ENCODE measurements around the gene BCAS1. TPM values are rescaled to one million over a fixed set of nuclear protein-coding genes. Genes with fewer than 3 reads are reported as not detected.
"Not testable (repeated sequence)": the region's sequence is repeated elsewhere in the genome, so short reads cannot be mapped to it uniquely, and the experiment has no call there.

The BCAS1 gene
- total RNA-seq, 1 donor = 0.84 TPM

GRCh38 chr20:53989401-53989800, 81.0 kb downstream of the BCAS1 start:
- H3K27me3 ChIP-seq (ENCODE audit: insufficient read depth, low read length) = no peaks in the 10 kb centered on the region
- H3K4me3 ChIP-seq (ENCODE audit: low read length) = no peak overlapping the region
- H3K4me1 ChIP-seq (ENCODE audit: insufficient read depth, low read length) = no peaks in the 10 kb centered on the region
- no peaks in the 10 kb centered on the region for H3K9me3 ChIP-seq (ENCODE audit: low read depth, low read length)

GRCh38 chr20:53986037-53986650, 84.2 kb downstream of the BCAS1 start:
- H3K4me3 ChIP-seq (ENCODE audit: low read length) = no peak overlapping the region
- H3K9me3 ChIP-seq (ENCODE audit: low read depth, low read length) = no peaks in the 10 kb centered on the region
- no peaks in the 10 kb centered on the region for H3K4me1 ChIP-seq (ENCODE audit: insufficient read depth, low read length)
- H3K27me3 ChIP-seq (ENCODE audit: insufficient read depth, low read length) = no peaks in the 10 kb centered on the region

GRCh38 chr20:53985150-53985518, 85.3 kb downstream of the BCAS1 start:
- Histone ChIP-seq H3K9me3 (ENCODE audit: low read depth, low read length) (no peaks in the 10 kb centered on the region), H3K4me1 (ENCODE audit: insufficient read depth, low read length) (no peaks in the 10 kb centered on the region), H3K4me3 (ENCODE audit: low read length) (no peak overlapping the region), H3K27me3 (ENCODE audit: insufficient read depth, low read length) (no peaks in the 10 kb centered on the region)

GRCh38 chr20:53984356-53985149, 85.8 kb downstream of the BCAS1 start:
- Histone ChIP-seq H3K9me3 (ENCODE audit: low read depth, low read length) (no peaks in the 10 kb centered on the region), H3K27me3 (ENCODE audit: insufficient read depth, low read length) (no peaks in the 10 kb centered on the region), H3K4me3 (ENCODE audit: low read length) (no peak overlapping the region), H3K4me1 (ENCODE audit: insufficient read depth, low read length) (no peaks in the 10 kb centered on the region)

GRCh38 chr20:53983401-53983800, 87.0 kb downstream of the BCAS1 start:
- H3K4me1 ChIP-seq (ENCODE audit: insufficient read depth, low read length) = no peaks in the 10 kb centered on the region

GRCh38 chr20:53982624-53983023, 87.8 kb downstream of the BCAS1 start:
- no peaks in the 10 kb centered on the region for H3K4me1 ChIP-seq (ENCODE audit: insufficient read depth, low read length)
- H3K4me3 ChIP-seq (ENCODE audit: low read length) = no peak overlapping the region
- no peaks in the 10 kb centered on the region for H3K9me3 ChIP-seq (ENCODE audit: low read depth, low read length)
- H3K27me3 ChIP-seq (ENCODE audit: insufficient read depth, low read length) = no peaks in the 10 kb centered on the region

More at GRCh38 chr20:53983401-53983800, 87.0 kb downstream of the BCAS1 start:
- H3K4me3 ChIP-seq (ENCODE audit: low read length) = no peak overlapping the region
- H3K9me3 ChIP-seq (ENCODE audit: low read depth, low read length) = no peaks in the 10 kb centered on the region
- no peaks in the 10 kb centered on the region for H3K27me3 ChIP-seq (ENCODE audit: insufficient read depth, low read length)

- no peaks in the 10 kb centered on the region for H3K27me3 ChIP-seq (ENCODE audit: insufficient read depth, low read length)
- H3K4me1 ChIP-seq (ENCODE audit: insufficient read depth, low read length) = no peaks in the 10 kb centered on the region
- peaks cover 1% of the 10 kb centered on the region for H3K9me3 ChIP-seq (ENCODE audit: low read depth, low read length)
- no peak overlapping the region for H3K4me3 ChIP-seq (ENCODE audit: low read length)
Observed at GRCh38 chr20:53981752-53982437, 88.5 kb downstream of the BCAS1 start.

GRCh38 chr20:53981130-53981529, 89.3 kb downstream of the BCAS1 start:
- Histone ChIP-seq H3K4me1 (ENCODE audit: insufficient read depth, low read length) (no peaks in the 10 kb centered on the region), H3K4me3 (ENCODE audit: low read length) (no peak overlapping the region), H3K27me3 (ENCODE audit: insufficient read depth, low read length) (no peaks in the 10 kb centered on the region), H3K9me3 (ENCODE audit: low read depth, low read length) (peaks cover 8% of the 10 kb centered on the region)

GRCh38 chr20:53980031-53980465, 90.3 kb downstream of the BCAS1 start:
- Histone ChIP-seq H3K27me3 (ENCODE audit: insufficient read depth, low read length) (no peaks in the 10 kb centered on the region), H3K4me1 (ENCODE audit: insufficient read depth, low read length) (no peaks in the 10 kb centered on the region), H3K4me3 (ENCODE audit: low read length) (no peak overlapping the region), H3K9me3 (ENCODE audit: low read depth, low read length) (peaks cover 8% of the 10 kb centered on the region)

GRCh38 chr20:53978497-53978896, 91.9 kb downstream of the BCAS1 start:
- Histone ChIP-seq H3K4me1 (ENCODE audit: insufficient read depth, low read length) (no peaks in the 10 kb centered on the region), H3K27me3 (ENCODE audit: insufficient read depth, low read length) (no peaks in the 10 kb centered on the region), H3K9me3 (ENCODE audit: low read depth, low read length) (peaks cover 8% of the 10 kb centered on the region), H3K4me3 (ENCODE audit: low read length) (no peak overlapping the region)

GRCh38 chr20:53977391-53977790, 93.0 kb downstream of the BCAS1 start:
- Histone ChIP-seq H3K9me3 (ENCODE audit: low read depth, low read length) (peaks cover 8% of the 10 kb centered on the region), H3K4me3 (ENCODE audit: low read length) (no peak overlapping the region), H3K27me3 (ENCODE audit: insufficient read depth, low read length) (no peaks in the 10 kb centered on the region), H3K4me1 (ENCODE audit: insufficient read depth, low read length) (no peaks in the 10 kb centered on the region)

- Histone ChIP-seq H3K4me1 (ENCODE audit: insufficient read depth, low read length) (no peaks in the 10 kb centered on the region), H3K27me3 (ENCODE audit: insufficient read depth, low read length) (no peaks in the 10 kb centered on the region), H3K4me3 (ENCODE audit: low read length) (no peak overlapping the region), H3K9me3 (ENCODE audit: low read depth, low read length) (peaks cover 8% of the 10 kb centered on the region)
Observed at GRCh38 chr20:53975761-53976160, 94.6 kb downstream of the BCAS1 start.

- peaks cover 8% of the 10 kb centered on the region for H3K9me3 ChIP-seq (ENCODE audit: low read depth, low read length)
- no peaks in the 10 kb centered on the region for H3K4me1 ChIP-seq (ENCODE audit: insufficient read depth, low read length)
- no peaks in the 10 kb centered on the region for H3K27me3 ChIP-seq (ENCODE audit: insufficient read depth, low read length)
- H3K4me3 ChIP-seq (ENCODE audit: low read length) = no peak overlapping the region
Observed at GRCh38 chr20:53974785-53975555, 95.4 kb downstream of the BCAS1 start.

- not testable (repeated sequence) for H3K27me3 ChIP-seq (ENCODE audit: insufficient read depth, low read length); H3K4me3 ChIP-seq (ENCODE audit: low read length); H3K9me3 ChIP-seq (ENCODE audit: low read depth, low read length); H3K4me1 ChIP-seq (ENCODE audit: insufficient read depth, low read length)
Observed at GRCh38 chr20:53973882-53974281, 96.5 kb downstream of the BCAS1 start.

GRCh38 chr20:53972179-53972578, 98.2 kb downstream of the BCAS1 start:
- H3K4me1 ChIP-seq (ENCODE audit: insufficient read depth, low read length) = no peaks in the 10 kb centered on the region
- no peak overlapping the region for H3K4me3 ChIP-seq (ENCODE audit: low read length)
- H3K27me3 ChIP-seq (ENCODE audit: insufficient read depth, low read length) = no peaks in the 10 kb centered on the region
- H3K9me3 ChIP-seq (ENCODE audit: low read depth, low read length) = peaks cover 8% of the 10 kb centered on the region
